Left forelimb (tissue), 1 donor: Measurements from ENCODE around the gene ACP2.
A peak's percentile ranks its signal among the peaks of the same experiment; 100 is the strongest.

Source experiments
- DNase-seq: peaks from one replicate; pipeline ENCODE4 v3.0.0-alpha.2; 2018; ENCODE audit warnings: low spot score

The ACP2 gene

GRCh38 chr11:47269002-47269828, 20.6 kb upstream of the ACP2 start:
- peak; percentile 92 for DNase-seq

GRCh38 chr11:47268448-47269001, 19.9 kb upstream of the ACP2 start:
- no peak for DNase-seq

GRCh38 chr11:47267876-47268275, 19.3 kb upstream of the ACP2 start:
- DNase-seq: no peak

- no peak for DNase-seq
Observed at GRCh38 chr11:47264521-47264920, 15.9 kb upstream of the ACP2 start.

- DNase-seq: no peak
Observed at GRCh38 chr11:47264119-47264518, 15.5 kb upstream of the ACP2 start.

- no peak for DNase-seq
Observed at GRCh38 chr11:47261291-47261800, 12.7 kb upstream of the ACP2 start.

GRCh38 chr11:47260366-47260765, 11.8 kb upstream of the ACP2 start:
- DNase-seq: no peak

GRCh38 chr11:47259232-47259977, 10.8 kb upstream of the ACP2 start:
- DNase-seq: no peak

- no peak for DNase-seq
Observed at GRCh38 chr11:47258317-47258902, 9.8 kb upstream of the ACP2 start.

GRCh38 chr11:47257517-47258316, 9.1 kb upstream of the ACP2 start, which contains the start of gene NR1H3:
Gene NR1H3, plus strand, starts transcription at chr11:47257996. Its CDS starts 1,221 bp downstream, at chr11:47259217.
- peak; percentile 79 for DNase-seq

GRCh38 chr11:47257177-47257516, 8.5 kb upstream of the ACP2 start:
- no peak for DNase-seq

GRCh38 chr11:47256374-47256773, 7.8 kb upstream of the ACP2 start:
- DNase-seq: no peak

- no peak for DNase-seq
Observed at GRCh38 chr11:47254386-47254785, 5.8 kb upstream of the ACP2 start.

- DNase-seq: no peak
Observed at GRCh38 chr11:47253660-47254059, 5.0 kb upstream of the ACP2 start.

- no peak for DNase-seq
Observed at GRCh38 chr11:47251751-47252150, 3.1 kb upstream of the ACP2 start.

- no peak for DNase-seq
Observed at GRCh38 chr11:47249378-47249715, 733 bp upstream of the ACP2 start.

GRCh38 chr11:47248304-47248663, 330 bp downstream of the ACP2 start:
- no peak for DNase-seq

- no peak for DNase-seq
Observed at GRCh38 chr11:47247502-47247901, 1.1 kb downstream of the ACP2 start.

- DNase-seq: no peak
Observed at GRCh38 chr11:47245611-47246357, 2.8 kb downstream of the ACP2 start.

GRCh38 chr11:47244448-47245350, 3.9 kb downstream of the ACP2 start:
- no peak for DNase-seq
